Astrocyte (in vitro differentiated cells and primary cell): ENCODE measurements around the gene RNF217. TPM values are rescaled to one million over a fixed set of nuclear protein-coding genes. Genes with fewer than 3 reads are reported as not detected.

Experiments used
- DNase-seq: peaks from one replicate; pipeline ENCODE4 v3.0.0-alpha.2; 2010; ENCODE audit warnings: low read depth
- FAIRE-seq: peaks from 2 replicates; lab custom pipeline; 2011; peaks lifted over from hg19 to GRCh38; lab: Jason Lieb, UNC
- H2AFZ ChIP-seq: 2 replicates; pipeline ENCODE4 v1.6.0; 2012; ENCODE audit warnings: low read depth, low read length, inconsistent platforms
- H3K27ac ChIP-seq: 2 replicates; pipeline ENCODE4 v1.5.1; 2011; ENCODE audit warnings: low read depth, low read length, inconsistent platforms
- H3K27me3 ChIP-seq: 2 replicates; pipeline ENCODE4 v1.6.0; 2011; ENCODE audit warnings: low read length, inconsistent platforms; ENCODE audit not compliant: insufficient read depth
- H3K36me3 ChIP-seq: 2 replicates; pipeline ENCODE4 v1.5.1; 2011; ENCODE audit warnings: low read length, inconsistent platforms; ENCODE audit not compliant: insufficient read depth
- H3K4me1 ChIP-seq: 2 replicates; pipeline ENCODE4 v1.5.1; 2011; ENCODE audit warnings: low read length, inconsistent platforms; ENCODE audit not compliant: insufficient read depth
- H3K4me2 ChIP-seq: 2 replicates; pipeline ENCODE4 v1.6.0; 2012; ENCODE audit warnings: low read length, inconsistent platforms
- H3K4me3 ChIP-seq: 2 replicates; pipeline ENCODE4 v1.5.1; 2011; ENCODE audit warnings: low read depth, mild to moderate bottlenecking, low read length, inconsistent platforms; ENCODE audit not compliant: insufficient read depth
- H3K79me2 ChIP-seq: 2 replicates; pipeline ENCODE4 v1.6.0; 2012; ENCODE audit warnings: mild to moderate bottlenecking, low read length, inconsistent platforms; ENCODE audit not compliant: insufficient read depth
- H3K9ac ChIP-seq: 2 replicates; pipeline ENCODE4 v1.6.0; 2012; ENCODE audit warnings: mild to moderate bottlenecking, low read length, inconsistent platforms
- H3K9me3 ChIP-seq: 2 replicates; pipeline ENCODE4 v1.5.1; 2012; ENCODE audit warnings: low read depth, mild to moderate bottlenecking, low read length, inconsistent platforms; ENCODE audit not compliant: insufficient read depth
- H4K20me1 ChIP-seq: 2 replicates; pipeline ENCODE4 v1.6.0; 2012; ENCODE audit warnings: low read length, inconsistent platforms; ENCODE audit not compliant: insufficient read depth
- H3K27ac Mint-ChIP-seq: one replicate; pipeline ENCODE4 v1.8.0; 2021; ENCODE audit warnings: mild to moderate bottlenecking, mixed read lengths; ENCODE audit not compliant: unreplicated experiment
- H3K27me3 Mint-ChIP-seq: one replicate; pipeline ENCODE4 v1.8.0; 2021; ENCODE audit warnings: low read depth, mixed read lengths; ENCODE audit not compliant: unreplicated experiment
- H3K36me3 Mint-ChIP-seq: one replicate; pipeline ENCODE4 v1.8.0; 2021; ENCODE audit warnings: low read depth, mixed read lengths; ENCODE audit not compliant: unreplicated experiment
- H3K4me1 Mint-ChIP-seq: one replicate; pipeline ENCODE4 v1.8.0; 2021; ENCODE audit warnings: low read depth, mixed read lengths; ENCODE audit not compliant: unreplicated experiment
- H3K4me3 Mint-ChIP-seq: one replicate; pipeline ENCODE4 v1.8.0; 2021; ENCODE audit warnings: mild to moderate bottlenecking, moderate library complexity, mixed read lengths; ENCODE audit not compliant: unreplicated experiment
- H3K9me3 Mint-ChIP-seq: one replicate; pipeline ENCODE4 v1.8.0; 2021; ENCODE audit warnings: mild to moderate bottlenecking, mixed read lengths; ENCODE audit not compliant: unreplicated experiment
- CTCF ChIP-seq: IDR thresholded peaks from 2 replicates; pipeline ENCODE4 v1.5.1; 2011; ENCODE audit warnings: low read depth, mild to moderate bottlenecking, inconsistent platforms, low read length, moderate library complexity; ENCODE audit not compliant: insufficient read depth
- EZH2 ChIP-seq: IDR thresholded peaks from 2 replicates; pipeline ENCODE4 v1.6.1; 2012; ENCODE audit warnings: mild to moderate bottlenecking, low read length, inconsistent platforms; ENCODE audit not compliant: insufficient read depth
- total RNA-seq: library from RNA; stranded (reverse); gene quantifications from 2 replicates; pipeline ENCODE4 v1.2.1, GENCODE V29; 2021

The RNF217 gene
- total RNA-seq, 1 donor from 2014 or later, result 49.4 TPM

GRCh38 chr6:124996411-124996810 lies 34.2 kb downstream of the RNF217 start:
- no peaks in the 10 kb centered on the region for H3K9me3 ChIP-seq
- H3K9me3 Mint-ChIP-seq, result no peaks in the 10 kb centered on the region
- no peak for FAIRE-seq
- no peak overlapping the region for H2AFZ ChIP-seq
- no peak overlapping the region for H3K27ac Mint-ChIP-seq
- no peak for TF ChIP-seq CTCF
- TF ChIP-seq EZH2, result no peak
- peaks cover 89% of the 10 kb centered on the region for H3K79me2 ChIP-seq
- peaks cover 30% of the 10 kb centered on the region for H4K20me1 ChIP-seq
- peaks cover 7% of the 10 kb centered on the region for H3K36me3 Mint-ChIP-seq
- H3K27me3 ChIP-seq, result no peaks in the 10 kb centered on the region
- no peaks in the 10 kb centered on the region for H3K36me3 ChIP-seq
- DNase-seq, result no peak
- H3K4me1 ChIP-seq, result no peaks in the 10 kb centered on the region
- H3K4me1 Mint-ChIP-seq, result peaks cover 21% of the 10 kb centered on the region
- no peak overlapping the region for H3K4me3 ChIP-seq
- H3K9ac ChIP-seq, result no peak overlapping the region
- H3K4me2 ChIP-seq, result no peak overlapping the region
- no peak overlapping the region for H3K4me3 Mint-ChIP-seq
- H3K27me3 Mint-ChIP-seq, result no peaks in the 10 kb centered on the region
- no peak overlapping the region for H3K27ac ChIP-seq

- peaks cover 30% of the 10 kb centered on the region for H3K4me1 Mint-ChIP-seq
- no peak overlapping the region for H3K27ac Mint-ChIP-seq
These were observed 35.1 kb downstream of the RNF217 start for GRCh38 chr6:124997196-124997875.

More at GRCh38 chr6:124997196-124997875, 35.1 kb downstream of the RNF217 start:
- H3K4me1 ChIP-seq, result peaks cover 9% of the 10 kb centered on the region
- H3K4me2 ChIP-seq, result no peak overlapping the region
- Mint-ChIP-seq H3K36me3 (peaks cover 6% of the 10 kb centered on the region), H3K27me3 (no peaks in the 10 kb centered on the region), H3K9me3 (no peaks in the 10 kb centered on the region), H3K4me3 (no peak overlapping the region)
- H2AFZ ChIP-seq, result no peak overlapping the region
- DNase-seq (no peak), FAIRE-seq (no peak)
- TF ChIP-seq EZH2 (no peak), CTCF (no peak)
- H3K36me3 ChIP-seq, result no peaks in the 10 kb centered on the region
- H3K4me3 ChIP-seq, result no peak overlapping the region
- peaks cover 36% of the 10 kb centered on the region for H4K20me1 ChIP-seq
- no peaks in the 10 kb centered on the region for H3K9me3 ChIP-seq
- H3K79me2 ChIP-seq, result peaks cover 89% of the 10 kb centered on the region
- no peak overlapping the region for H3K9ac ChIP-seq
- H3K27me3 ChIP-seq, result no peaks in the 10 kb centered on the region
- no peak overlapping the region for H3K27ac ChIP-seq
